Measurements from ENCODE around the gene OSTF1. TPM values are rescaled to one million over a fixed set of nuclear protein-coding genes. Genes with fewer than 3 reads are reported as not detected.

OSTF1 gene
- total and polyA plus RNA-seq, 2 experiments from 2014 or later: 15.6 to 24.0 TPM

DNA sequence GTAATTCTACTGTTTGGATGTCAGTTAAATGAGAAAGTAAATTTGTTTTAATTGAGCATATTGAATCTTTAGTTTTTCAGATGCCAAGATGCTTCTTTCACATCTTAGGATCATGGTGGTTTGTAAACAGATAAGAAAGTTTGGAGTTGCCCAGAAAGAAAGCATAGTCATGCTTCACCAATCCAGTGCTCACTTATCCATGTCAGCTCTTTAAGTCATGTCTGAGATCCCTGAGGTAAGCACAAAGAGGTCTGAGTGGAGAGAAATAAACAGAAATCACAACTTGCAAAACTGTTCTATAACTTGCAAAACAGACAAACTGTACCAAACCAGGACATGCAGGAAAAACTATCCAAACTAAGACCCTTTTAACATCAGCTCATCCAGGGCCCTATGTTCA is 87.7 kb downstream of the OSTF1 start:
- Mint-ChIP-seq H3K9me3 (no peaks in the 10 kb centered on the region), H3K4me1 (no peaks in the 10 kb centered on the region), H3K36me3 (ENCODE audit: low read depth) (no peaks in the 10 kb centered on the region), H3K27me3 (ENCODE audit: insufficient read depth, low read depth, poor library complexity) (peaks cover 4% of the 10 kb centered on the region), H3K4me3 (no peak overlapping the region), H3K27ac (no peak overlapping the region)
- Histone ChIP-seq H3K9me2 (ENCODE audit: insufficient read depth) (0 out of 2 replicates have a peak, but pooled peaks cover 10% of the 10 kb centered on the region), H3K36me3 (ENCODE audit: insufficient read depth) (no peaks in the 10 kb centered on the region), H3F3A (replicated peaks; ENCODE audit: low read depth) (no peaks in the 10 kb centered on the region), H3K27me3 (ENCODE audit: insufficient read depth) (no peaks in the 10 kb centered on the region), H3K4me2 (no peak overlapping the region), H3K4me3 (no peak overlapping the region), H3K27ac (ENCODE audit: low read depth) (no peak overlapping the region), H3K79me2 (replicated peaks; ENCODE audit: insufficient read depth) (no peaks in the 10 kb centered on the region), H2AFZ (no peak overlapping the region), H3K4me1 (ENCODE audit: insufficient read depth) (no peaks in the 10 kb centered on the region), H4K20me1 (replicated peaks; ENCODE audit: insufficient read depth) (no peaks in the 10 kb centered on the region)
- DNase-seq (ENCODE audit: low spot score) (no peak), ATAC-seq (no peak)
- TF ChIP-seq EZH2 (IDR thresholded peaks at IDR 0.05; ENCODE audit: low read depth, unreplicated experiment): no peak
- no peak for TF ChIP-seq POLR2AphosphoS5 (IDR thresholded peaks at IDR 0.05; ENCODE audit: low read depth)
- TF ChIP-seq CREB1 (CRISPR knock-in tag; IDR thresholded peaks at IDR 0.05; ENCODE audit: low read depth): no peak
- TF ChIP-seq EZH2phosphoT487 (IDR thresholded peaks at IDR 0.05; ENCODE audit: unreplicated experiment): no peak
- no peak for TF ChIP-seq JUNB (IDR thresholded peaks at IDR 0.05; ENCODE audit: unreplicated experiment)
- TF ChIP-seq NANOG (IDR thresholded peaks at IDR 0.05; ENCODE audit: borderline replicate concordance): no peak
- TF ChIP-seq, protein P1, sequence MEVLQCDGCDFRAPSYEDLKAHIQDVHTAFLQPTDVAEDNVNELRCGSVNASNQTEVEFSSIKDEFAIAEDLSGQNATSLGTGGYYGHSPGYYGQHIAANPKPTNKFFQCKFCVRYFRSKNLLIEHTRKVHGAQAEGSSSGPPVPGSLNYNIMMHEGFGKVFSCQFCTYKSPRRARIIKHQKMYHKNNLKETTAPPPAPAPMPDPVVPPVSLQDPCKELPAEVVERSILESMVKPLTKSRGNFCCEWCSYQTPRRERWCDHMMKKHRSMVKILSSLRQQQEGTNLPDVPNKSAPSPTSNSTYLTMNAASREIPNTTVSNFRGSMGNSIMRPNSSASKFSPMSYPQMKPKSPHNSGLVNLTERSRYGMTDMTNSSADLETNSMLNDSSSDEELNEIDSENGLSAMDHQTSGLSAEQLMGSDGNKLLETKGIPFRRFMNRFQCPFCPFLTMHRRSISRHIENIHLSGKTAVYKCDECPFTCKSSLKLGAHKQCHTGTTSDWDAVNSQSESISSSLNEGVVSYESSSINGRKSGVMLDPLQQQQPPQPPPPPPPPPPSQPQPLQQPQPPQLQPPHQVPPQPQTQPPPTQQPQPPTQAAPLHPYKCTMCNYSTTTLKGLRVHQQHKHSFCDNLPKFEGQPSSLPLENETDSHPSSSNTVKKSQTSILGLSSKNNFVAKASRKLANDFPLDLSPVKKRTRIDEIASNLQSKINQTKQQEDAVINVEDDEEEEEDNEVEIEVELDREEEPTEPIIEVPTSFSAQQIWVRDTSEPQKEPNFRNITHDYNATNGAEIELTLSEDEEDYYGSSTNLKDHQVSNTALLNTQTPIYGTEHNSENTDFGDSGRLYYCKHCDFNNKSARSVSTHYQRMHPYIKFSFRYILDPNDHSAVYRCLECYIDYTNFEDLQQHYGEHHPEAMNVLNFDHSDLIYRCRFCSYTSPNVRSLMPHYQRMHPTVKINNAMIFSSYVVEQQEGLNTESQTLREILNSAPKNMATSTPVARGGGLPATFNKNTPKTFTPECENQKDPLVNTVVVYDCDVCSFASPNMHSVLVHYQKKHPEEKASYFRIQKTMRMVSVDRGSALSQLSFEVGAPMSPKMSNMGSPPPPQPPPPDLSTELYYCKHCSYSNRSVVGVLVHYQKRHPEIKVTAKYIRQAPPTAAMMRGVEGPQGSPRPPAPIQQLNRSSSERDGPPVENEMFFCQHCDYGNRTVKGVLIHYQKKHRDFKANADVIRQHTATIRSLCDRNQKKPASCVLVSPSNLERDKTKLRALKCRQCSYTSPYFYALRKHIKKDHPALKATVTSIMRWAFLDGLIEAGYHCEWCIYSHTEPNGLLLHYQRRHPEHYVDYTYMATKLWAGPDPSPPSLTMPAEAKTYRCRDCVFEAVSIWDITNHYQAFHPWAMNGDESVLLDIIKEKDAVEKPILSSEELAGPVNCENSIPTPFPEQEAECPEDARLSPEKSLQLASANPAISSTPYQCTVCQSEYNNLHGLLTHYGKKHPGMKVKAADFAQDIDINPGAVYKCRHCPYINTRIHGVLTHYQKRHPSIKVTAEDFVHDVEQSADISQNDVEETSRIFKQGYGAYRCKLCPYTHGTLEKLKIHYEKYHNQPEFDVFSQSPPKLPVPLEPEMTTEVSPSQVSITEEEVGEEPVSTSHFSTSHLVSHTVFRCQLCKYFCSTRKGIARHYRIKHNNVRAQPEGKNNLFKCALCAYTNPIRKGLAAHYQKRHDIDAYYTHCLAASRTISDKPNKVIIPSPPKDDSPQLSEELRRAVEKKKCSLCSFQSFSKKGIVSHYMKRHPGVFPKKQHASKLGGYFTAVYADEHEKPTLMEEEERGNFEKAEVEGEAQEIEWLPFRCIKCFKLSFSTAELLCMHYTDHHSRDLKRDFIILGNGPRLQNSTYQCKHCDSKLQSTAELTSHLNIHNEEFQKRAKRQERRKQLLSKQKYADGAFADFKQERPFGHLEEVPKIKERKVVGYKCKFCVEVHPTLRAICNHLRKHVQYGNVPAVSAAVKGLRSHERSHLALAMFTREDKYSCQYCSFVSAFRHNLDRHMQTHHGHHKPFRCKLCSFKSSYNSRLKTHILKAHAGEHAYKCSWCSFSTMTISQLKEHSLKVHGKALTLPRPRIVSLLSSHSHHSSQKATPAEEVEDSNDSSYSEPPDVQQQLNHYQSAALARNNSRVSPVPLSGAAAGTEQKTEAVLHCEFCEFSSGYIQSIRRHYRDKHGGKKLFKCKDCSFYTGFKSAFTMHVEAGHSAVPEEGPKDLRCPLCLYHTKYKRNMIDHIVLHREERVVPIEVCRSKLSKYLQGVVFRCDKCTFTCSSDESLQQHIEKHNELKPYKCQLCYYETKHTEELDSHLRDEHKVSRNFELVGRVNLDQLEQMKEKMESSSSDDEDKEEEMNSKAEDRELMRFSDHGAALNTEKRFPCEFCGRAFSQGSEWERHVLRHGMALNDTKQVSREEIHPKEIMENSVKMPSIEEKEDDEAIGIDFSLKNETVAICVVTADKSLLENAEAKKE (CRISPR knock-in tag; IDR thresholded peaks at IDR 0.05): no peak
- no peak for TF ChIP-seq ZNF331 (CRISPR knock-in tag; IDR thresholded peaks at IDR 0.05; ENCODE audit: low read depth)
- TF ChIP-seq, protein P2, sequence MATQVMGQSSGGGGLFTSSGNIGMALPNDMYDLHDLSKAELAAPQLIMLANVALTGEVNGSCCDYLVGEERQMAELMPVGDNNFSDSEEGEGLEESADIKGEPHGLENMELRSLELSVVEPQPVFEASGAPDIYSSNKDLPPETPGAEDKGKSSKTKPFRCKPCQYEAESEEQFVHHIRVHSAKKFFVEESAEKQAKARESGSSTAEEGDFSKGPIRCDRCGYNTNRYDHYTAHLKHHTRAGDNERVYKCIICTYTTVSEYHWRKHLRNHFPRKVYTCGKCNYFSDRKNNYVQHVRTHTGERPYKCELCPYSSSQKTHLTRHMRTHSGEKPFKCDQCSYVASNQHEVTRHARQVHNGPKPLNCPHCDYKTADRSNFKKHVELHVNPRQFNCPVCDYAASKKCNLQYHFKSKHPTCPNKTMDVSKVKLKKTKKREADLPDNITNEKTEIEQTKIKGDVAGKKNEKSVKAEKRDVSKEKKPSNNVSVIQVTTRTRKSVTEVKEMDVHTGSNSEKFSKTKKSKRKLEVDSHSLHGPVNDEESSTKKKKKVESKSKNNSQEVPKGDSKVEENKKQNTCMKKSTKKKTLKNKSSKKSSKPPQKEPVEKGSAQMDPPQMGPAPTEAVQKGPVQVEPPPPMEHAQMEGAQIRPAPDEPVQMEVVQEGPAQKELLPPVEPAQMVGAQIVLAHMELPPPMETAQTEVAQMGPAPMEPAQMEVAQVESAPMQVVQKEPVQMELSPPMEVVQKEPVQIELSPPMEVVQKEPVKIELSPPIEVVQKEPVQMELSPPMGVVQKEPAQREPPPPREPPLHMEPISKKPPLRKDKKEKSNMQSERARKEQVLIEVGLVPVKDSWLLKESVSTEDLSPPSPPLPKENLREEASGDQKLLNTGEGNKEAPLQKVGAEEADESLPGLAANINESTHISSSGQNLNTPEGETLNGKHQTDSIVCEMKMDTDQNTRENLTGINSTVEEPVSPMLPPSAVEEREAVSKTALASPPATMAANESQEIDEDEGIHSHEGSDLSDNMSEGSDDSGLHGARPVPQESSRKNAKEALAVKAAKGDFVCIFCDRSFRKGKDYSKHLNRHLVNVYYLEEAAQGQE (IDR thresholded peaks at IDR 0.05; ENCODE audit: unreplicated experiment): no peak
